Astrocyte of the hippocampus (primary cell): Measurements from ENCODE around the gene HSPA12A.
A peak's percentile ranks its signal among the peaks of the same experiment; 100 is the strongest.

ENCODE experiments used
- DNase-seq: peaks from one replicate; pipeline ENCODE4 v3.0.0; 2011; ENCODE audit warnings: low read depth, low spot score

Gene HSPA12A

GRCh38 chr10:116631871-116632295 is 110.5 kb downstream of the HSPA12A start:
- DNase-seq, result no peak

- no peak for DNase-seq
Measured at GRCh38 chr10:116630020-116630419, 112.3 kb downstream of the HSPA12A start.

- no peak for DNase-seq
Measured at GRCh38 chr10:116629340-116629739, 113.0 kb downstream of the HSPA12A start.

GRCh38 chr10:116627386-116627933 is 114.9 kb downstream of the HSPA12A start:
- peak; percentile 58 for DNase-seq

GRCh38 chr10:116626815-116627214 is 115.6 kb downstream of the HSPA12A start:
- no peak for DNase-seq

GRCh38 chr10:116625845-116626244 is 116.5 kb downstream of the HSPA12A start:
- no peak for DNase-seq

- DNase-seq, result no peak
Measured at GRCh38 chr10:116621934-116622655, 120.3 kb downstream of the HSPA12A start.

- DNase-seq, result no peak
Measured at GRCh38 chr10:116621476-116621875, 120.9 kb downstream of the HSPA12A start.
